H1 (cell line): Measurements from ENCODE around the gene DCUN1D2.

ENCODE experiments used
- EZH2 ChIP-seq: fragments of 200-600 bp; sonication (generic); IDR thresholded peaks from 2 replicates; pipeline ENCODE4 v1.7.1; 2012; ENCODE audit warnings: low read depth, mild to moderate bottlenecking, moderate library complexity, low read length, inconsistent platforms; ENCODE audit not compliant: severe bottlenecking
- GTF2F1 ChIP-seq: IDR thresholded peaks from 2 replicates; pipeline ENCODE4 v1.6.1; 2012; ENCODE audit warnings: low read depth, low read length, improper control_type of control experiment, borderline replicate concordance
- TEAD4 ChIP-seq: IDR thresholded peaks from 2 replicates; pipeline ENCODE4 v1.6.1; 2012; ENCODE audit warnings: low read depth, low read length, inconsistent platforms, mixed read lengths
- TF ChIP-seq, protein P1 (sequence below), 3 experiments: IDR thresholded peaks; 1 replicate in 2 of 3; 2 replicates in 1 of 3; pipeline versions ENCODE4 v1.5.1 to v1.6.1; 2011; ENCODE audit warnings: low read length in 3 of 3, mild to moderate bottlenecking in 3 of 3, inconsistent platforms in 2 of 3, low read depth in 1 of 3, moderate library complexity in 1 of 3; ENCODE audit not compliant: insufficient read depth in 1 of 3; ENCODE audit errors: control extremely low read depth in 1 of 3

DNA sequence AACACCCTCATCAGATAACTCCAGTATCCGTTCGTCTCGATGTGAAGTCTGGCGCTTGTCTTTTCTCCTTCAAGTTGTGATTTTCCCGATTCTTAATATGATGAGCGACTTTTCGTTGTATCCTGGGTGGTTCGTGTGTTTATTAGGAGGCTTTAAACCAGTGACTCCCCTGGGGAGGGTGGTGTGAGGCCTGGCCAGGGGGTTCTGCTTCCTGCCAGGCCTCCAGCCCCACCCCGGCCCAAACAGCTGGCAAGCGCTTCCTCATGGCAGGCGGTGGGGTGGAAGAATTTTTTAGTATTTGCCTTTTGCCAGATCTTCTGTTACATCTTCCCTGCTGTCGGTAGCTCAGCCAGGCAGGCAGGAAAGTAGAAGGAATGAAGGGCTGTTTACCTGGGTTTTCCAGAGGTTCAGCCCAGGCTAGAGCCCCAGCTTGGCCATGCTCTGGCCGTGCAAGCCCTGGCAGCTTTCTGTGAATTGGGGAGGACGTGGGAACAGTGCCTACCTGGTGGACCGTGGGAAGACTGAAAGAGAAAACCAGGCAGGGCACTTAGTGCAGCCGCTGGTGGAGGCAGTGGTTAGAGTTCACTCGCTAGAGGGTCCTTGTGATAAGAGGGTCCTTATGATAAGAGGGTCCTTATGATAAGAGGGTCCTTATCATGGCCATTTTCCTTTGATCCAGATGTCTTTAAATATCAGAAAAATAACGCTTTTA is 37.7 kb upstream of the DCUN1D2 start:
- TF ChIP-seq EZH2 (no peak), GTF2F1 (no peak), TEAD4 (no peak)
- TF ChIP-seq, protein P1, sequence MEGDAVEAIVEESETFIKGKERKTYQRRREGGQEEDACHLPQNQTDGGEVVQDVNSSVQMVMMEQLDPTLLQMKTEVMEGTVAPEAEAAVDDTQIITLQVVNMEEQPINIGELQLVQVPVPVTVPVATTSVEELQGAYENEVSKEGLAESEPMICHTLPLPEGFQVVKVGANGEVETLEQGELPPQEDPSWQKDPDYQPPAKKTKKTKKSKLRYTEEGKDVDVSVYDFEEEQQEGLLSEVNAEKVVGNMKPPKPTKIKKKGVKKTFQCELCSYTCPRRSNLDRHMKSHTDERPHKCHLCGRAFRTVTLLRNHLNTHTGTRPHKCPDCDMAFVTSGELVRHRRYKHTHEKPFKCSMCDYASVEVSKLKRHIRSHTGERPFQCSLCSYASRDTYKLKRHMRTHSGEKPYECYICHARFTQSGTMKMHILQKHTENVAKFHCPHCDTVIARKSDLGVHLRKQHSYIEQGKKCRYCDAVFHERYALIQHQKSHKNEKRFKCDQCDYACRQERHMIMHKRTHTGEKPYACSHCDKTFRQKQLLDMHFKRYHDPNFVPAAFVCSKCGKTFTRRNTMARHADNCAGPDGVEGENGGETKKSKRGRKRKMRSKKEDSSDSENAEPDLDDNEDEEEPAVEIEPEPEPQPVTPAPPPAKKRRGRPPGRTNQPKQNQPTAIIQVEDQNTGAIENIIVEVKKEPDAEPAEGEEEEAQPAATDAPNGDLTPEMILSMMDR (IDR thresholded peaks at IDR 0.05; ENCODE audit: control extremely low read depth in 1 of 3, insufficient read depth in 1 of 3, low read depth in 1 of 3, low read length in 3 of 3), result no peak
